HG02840 (cell line): ENCODE measurements around the gene RHOT1.
A peak's percentile ranks its signal among the peaks of the same experiment; 100 is the strongest.
"Not testable (repeated sequence)": the region's sequence is repeated elsewhere in the genome, so short reads cannot be mapped to it uniquely, and the experiment has no call there.

Experiments
- ATAC-seq: cut with Tn5 transposase; IDR thresholded peaks from one replicate; pipeline ENCODE4 v1.9.1; 2021; ENCODE audit warnings: mild to moderate bottlenecking, moderate library complexity, moderate number of reproducible peaks; ENCODE audit not compliant: unreplicated experiment, low FRiP score

RHOT1 gene

GRCh38 chr17:32142038-32142856 is at the start of gene RHOT1:
RHOT1 (plus strand) TSS chr17:32142502; CDS start chr17:32142693, 191 bp downstream.
- ATAC-seq = peak; percentile 64

GRCh38 chr17:32099686-32100085 is 42.6 kb upstream of the RHOT1 start:
- no peak for ATAC-seq

- ATAC-seq = not testable (repeated sequence)
Observed at GRCh38 chr17:32100323-32100722, 42.0 kb upstream of the RHOT1 start.

GRCh38 chr17:32100971-32101631 is 41.2 kb upstream of the RHOT1 start:
- ATAC-seq = no peak

GRCh38 chr17:32102172-32102571 is 40.1 kb upstream of the RHOT1 start:
- ATAC-seq = no peak

- no peak for ATAC-seq
Observed at GRCh38 chr17:32102646-32103186, 39.6 kb upstream of the RHOT1 start.

- no peak for ATAC-seq
Observed at GRCh38 chr17:32103476-32104113, 38.7 kb upstream of the RHOT1 start.

- ATAC-seq = no peak
Observed at GRCh38 chr17:32104158-32104557, 38.1 kb upstream of the RHOT1 start.

- not testable (repeated sequence) for ATAC-seq
Observed at GRCh38 chr17:32106471-32106981, 35.8 kb upstream of the RHOT1 start.

- not testable (repeated sequence) for ATAC-seq
Observed at GRCh38 chr17:32107194-32107593, 35.1 kb upstream of the RHOT1 start.

- ATAC-seq = no peak
Observed at GRCh38 chr17:32110596-32110995, 31.7 kb upstream of the RHOT1 start.

GRCh38 chr17:32111141-32111771 is 31.0 kb upstream of the RHOT1 start:
- ATAC-seq = no peak

GRCh38 chr17:32112416-32112815 is 29.9 kb upstream of the RHOT1 start:
- no peak for ATAC-seq

- no peak for ATAC-seq
Observed at GRCh38 chr17:32114536-32114935, 27.8 kb upstream of the RHOT1 start.

- not testable (repeated sequence) for ATAC-seq
Observed at GRCh38 chr17:32115546-32115945, 26.8 kb upstream of the RHOT1 start.

- ATAC-seq = no peak
Observed at GRCh38 chr17:32116937-32117336, 25.4 kb upstream of the RHOT1 start.

GRCh38 chr17:32117399-32117798 is 24.9 kb upstream of the RHOT1 start:
- ATAC-seq = no peak

GRCh38 chr17:32118088-32118487 is 24.2 kb upstream of the RHOT1 start:
- not testable (repeated sequence) for ATAC-seq

GRCh38 chr17:32118835-32119234 is 23.5 kb upstream of the RHOT1 start:
- ATAC-seq = no peak

- ATAC-seq = no peak
Observed at GRCh38 chr17:32120141-32120540, 22.2 kb upstream of the RHOT1 start.
